Endometrium (tissue), 2 donors: Measurements from ENCODE around the gene FKBP9.
A peak's percentile ranks its signal among the peaks of the same experiment; 100 is the strongest.
"Not testable (repeated sequence)": the region's sequence is repeated elsewhere in the genome, so short reads cannot be mapped to it uniquely, and the experiment has no call there.

ENCODE experiments used
- FAIRE-seq: peaks from 2 replicates; lab custom pipeline; 2012; peaks lifted over from hg19 to GRCh38; lab: Jason Lieb, UNC
- donor health status: control.
- donor health status: control.

The FKBP9 gene

GRCh38 chr7:33005193-33005592 is 48.0 kb downstream of the FKBP9 start:
- FAIRE-seq = not testable (repeated sequence)

DNA sequence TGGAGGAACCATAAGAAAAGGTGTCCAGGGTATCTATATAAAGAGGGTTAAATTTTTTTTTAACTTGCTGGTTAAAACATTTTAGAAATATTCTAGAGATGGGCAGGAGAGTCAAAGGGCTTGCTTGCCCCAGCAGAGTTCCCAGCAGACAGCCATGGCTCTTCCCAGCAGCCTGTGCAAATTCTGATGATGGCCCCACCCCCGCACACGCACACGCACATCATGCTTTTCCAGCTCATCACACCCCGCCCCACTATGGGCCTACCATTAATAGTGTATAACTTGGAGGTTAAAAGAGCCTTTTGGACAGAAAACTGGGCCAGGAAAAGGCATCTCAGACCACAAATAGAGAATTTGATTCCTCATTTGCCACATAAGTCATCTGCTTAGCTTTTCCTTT is 48.5 kb downstream of the FKBP9 start:
- not testable (repeated sequence) for FAIRE-seq

- no peak for FAIRE-seq
These were observed 52.5 kb downstream of the FKBP9 start for GRCh38 chr7:33009734-33010133.

- FAIRE-seq = no peak
These were observed 55.1 kb downstream of the FKBP9 start for GRCh38 chr7:33012364-33012763.

DNA sequence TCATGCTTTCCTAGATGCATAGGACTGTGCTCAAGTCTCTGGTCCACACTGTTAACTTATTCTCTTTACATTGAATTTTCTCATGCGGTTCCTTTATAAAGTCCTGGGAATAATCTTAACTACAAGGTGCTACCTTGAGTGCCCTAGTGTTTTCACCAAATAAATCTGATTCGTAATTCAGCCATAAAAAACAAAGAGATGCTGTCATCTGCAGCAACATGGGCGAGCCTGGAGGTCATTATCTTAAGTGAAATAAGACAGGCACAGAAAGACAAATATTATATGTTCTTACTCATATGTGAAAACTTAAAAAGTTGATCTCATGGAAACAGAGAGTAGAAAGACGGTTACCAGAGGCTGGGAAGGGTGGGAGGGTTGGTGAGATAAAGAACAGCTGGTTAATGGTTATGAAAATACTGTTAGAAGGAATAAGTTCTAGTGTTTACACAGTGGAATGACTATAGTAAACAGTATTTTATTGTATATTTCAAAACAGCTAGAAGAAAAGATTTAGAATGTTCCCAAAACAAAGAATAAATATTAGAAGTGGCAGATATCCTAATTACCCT is 67.0 kb downstream of the FKBP9 start:
- no peak for FAIRE-seq

GRCh38 chr7:33035776-33036175 is 78.5 kb downstream of the FKBP9 start:
- no peak for FAIRE-seq

DNA sequence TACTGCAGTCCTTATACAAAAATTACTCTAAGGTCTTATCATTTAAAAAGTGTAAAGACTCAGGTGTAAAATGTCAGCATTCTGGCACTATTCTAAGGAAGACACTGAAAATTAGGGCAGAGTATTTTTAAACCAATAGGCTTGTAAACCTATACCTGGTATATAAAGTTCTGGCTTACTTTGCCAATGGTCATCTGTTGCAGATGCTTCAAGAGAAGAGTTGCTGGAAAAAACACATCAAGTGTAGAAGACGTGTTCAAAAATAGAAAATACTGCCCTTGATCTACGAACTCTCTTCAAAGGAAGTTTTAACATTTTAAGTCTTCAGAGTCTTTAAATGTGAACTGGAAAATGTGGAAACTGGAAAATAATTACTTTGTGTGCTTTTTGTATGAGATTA is 81.4 kb downstream of the FKBP9 start:
- no peak for FAIRE-seq

DNA sequence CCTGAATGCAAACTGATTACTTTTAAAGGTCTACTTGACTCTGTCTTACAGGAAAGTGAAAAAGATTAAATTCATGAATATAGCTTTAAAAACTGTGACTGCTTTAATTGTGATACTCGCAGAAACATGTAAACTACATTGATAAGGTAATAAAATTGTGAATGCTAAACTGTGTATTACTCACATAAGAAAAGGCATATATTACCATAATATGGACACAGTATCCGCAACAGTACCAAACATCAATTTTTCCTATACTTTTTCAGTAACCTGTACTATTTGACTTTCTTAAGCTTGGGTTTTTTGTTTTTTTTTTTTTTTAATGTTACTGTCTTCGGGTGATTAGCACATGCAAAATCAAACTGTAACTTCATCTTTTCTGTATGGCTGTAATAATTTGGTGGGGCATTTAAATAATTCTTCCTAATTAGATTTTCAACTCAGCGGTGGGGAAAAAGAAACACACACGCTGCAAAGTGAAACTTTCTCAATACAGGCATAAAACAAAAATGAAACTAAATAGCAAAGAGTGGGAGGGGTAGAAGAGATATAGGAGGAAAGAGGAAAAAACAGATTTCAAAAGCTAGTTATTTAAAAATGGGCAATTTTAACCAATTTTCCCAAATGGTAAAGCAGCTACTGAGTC is 82.1 kb downstream of the FKBP9 start:
- FAIRE-seq = peak; percentile 86

DNA sequence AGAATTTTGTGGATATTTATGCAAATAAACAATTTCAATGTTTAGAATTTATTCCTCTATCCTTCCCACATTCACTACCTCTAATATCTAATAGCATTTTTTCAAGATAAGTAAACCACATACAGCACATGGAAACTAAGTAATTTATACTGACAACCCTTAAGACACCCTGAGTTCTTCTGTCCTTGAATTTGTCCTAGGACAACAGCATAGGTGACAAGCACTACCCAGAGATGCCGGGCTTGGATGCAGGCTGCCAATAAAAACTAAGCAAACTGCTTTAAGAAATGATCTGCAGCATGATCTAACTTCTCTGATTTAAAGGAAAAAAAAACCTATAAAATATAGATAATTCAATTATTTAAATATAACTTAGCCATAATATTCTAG is 82.7 kb downstream of the FKBP9 start:
- no peak for FAIRE-seq

DNA sequence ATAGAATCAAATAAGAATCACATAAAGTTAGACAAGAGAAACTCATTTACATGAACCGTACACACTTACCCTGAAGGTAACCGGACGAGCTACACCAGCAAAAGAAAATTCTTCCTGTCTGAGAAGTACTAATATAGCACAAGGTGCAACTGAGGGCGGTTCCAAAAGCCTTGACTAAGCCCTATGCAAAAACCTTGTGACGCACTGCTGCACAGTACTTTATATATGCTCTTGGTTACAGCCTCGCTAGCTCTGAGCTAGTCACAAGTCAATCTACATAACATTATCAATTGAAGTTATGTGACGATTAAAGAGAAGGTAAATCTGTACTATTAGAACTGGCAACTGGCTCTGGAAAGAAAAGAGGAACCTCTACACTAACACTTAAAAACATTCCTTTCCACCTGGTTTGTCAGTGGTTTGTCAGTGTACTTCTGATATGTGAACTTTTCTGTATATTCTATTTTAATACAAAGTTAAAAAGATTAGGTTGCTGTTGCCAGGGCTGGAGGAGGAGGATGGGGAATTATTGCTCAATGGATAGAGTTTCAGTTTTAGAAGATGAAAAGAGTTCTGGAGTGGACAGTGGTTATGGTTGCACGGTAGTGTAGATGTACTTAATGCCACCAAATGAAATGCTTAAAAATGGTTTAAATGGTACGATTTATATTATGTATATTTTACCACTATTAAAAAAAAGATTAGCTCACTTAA is 83.7 kb downstream of the FKBP9 start:
- no peak for FAIRE-seq

- FAIRE-seq = peak; percentile 37
These were observed 84.6 kb downstream of the FKBP9 start for GRCh38 chr7:33041631-33042428.

GRCh38 chr7:33043501-33044400 is 86.5 kb downstream of the FKBP9 start:
- FAIRE-seq = no peak

DNA sequence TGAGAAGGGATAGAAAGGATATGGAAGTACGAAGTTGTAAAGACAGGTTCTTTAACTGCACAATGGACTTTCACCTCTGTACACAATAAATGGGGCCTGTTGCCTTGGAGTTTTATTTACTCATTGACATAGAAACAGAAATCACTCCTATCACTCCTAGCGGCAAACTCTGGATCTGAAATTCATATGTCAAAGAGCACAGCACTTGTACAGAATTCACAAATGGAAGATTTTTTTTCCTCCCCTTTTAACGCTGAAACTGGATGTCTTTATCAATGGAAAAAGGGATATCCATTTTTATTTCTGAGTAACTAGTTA is 87.1 kb downstream of the FKBP9 start:
- no peak for FAIRE-seq

DNA sequence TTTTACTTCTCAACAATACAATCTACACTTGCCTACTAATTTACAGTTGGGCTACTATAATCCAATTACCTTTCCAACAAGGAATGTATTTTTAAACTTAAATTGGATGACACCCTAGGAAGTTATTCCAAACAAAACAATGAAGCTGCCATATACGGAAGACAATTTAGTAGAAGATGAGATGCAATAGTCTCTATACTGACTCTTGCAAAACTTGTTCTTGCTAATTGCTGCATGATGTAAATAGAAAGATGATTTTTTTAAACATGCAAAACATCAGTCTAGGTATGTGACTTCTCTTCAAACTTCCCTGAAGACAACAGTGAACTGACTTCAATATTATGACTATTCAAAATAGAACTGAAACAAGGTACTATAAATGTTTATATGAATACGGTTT is 87.7 kb downstream of the FKBP9 start:
- no peak for FAIRE-seq

- FAIRE-seq = no peak
These were observed 91.0 kb downstream of the FKBP9 start for GRCh38 chr7:33048257-33048656.

DNA sequence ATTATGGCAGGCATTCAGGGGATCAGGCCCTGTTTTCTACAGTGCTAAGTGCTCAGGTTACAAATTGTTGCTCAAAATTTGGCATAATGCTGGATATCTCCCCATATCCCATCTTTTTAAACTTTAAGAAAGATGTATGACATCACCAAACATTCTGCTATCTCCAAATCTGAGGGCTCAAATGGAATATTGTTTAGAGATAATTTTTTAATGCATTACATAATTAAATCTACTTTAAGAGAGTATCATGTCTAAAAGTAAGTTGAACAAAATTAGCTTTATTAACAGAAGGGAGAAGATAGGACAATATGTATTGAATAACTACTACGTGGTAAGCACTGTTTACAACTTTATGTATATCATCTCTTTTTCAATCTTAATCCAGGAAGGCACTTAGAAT is 91.5 kb downstream of the FKBP9 start:
- no peak for FAIRE-seq

- FAIRE-seq = no peak
These were observed 93.5 kb downstream of the FKBP9 start for GRCh38 chr7:33050535-33051318.

- FAIRE-seq = no peak
These were observed 96.5 kb downstream of the FKBP9 start for GRCh38 chr7:33053721-33054120.

DNA sequence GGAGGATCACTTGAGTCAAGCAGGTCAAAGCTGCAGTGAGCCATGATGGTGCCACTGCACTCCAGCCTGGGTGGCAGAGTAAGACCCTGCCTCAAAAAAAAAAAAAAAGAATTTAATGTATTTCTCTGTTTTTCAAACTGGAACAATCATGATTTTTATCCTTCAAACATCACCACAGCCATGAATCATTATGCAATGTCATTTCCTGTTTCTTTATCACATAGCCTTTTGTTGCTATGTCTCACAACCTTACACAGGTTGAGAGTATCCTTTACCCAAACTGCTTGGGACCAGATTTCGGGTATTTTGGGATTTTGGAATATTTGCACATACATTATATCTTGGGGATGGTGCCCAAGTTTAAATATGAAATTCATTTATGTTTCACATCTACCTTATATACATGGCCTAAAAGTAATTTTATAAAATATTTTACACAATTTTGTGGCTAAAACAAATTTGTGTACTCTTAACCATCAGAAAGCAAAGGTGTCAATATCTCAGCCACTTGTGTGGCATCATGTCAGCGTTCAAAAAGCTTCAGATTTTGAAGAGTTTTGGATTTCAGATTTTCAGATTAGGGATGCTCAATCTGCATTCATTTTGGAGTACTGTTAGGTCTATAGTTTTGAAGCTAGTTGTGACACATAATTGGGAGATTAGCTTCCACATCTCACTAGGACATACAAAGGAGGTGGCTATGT is 97.2 kb downstream of the FKBP9 start:
- no peak for FAIRE-seq

- FAIRE-seq = no peak
These were observed 97.9 kb downstream of the FKBP9 start for GRCh38 chr7:33055158-33055557.
